IPS-15b (cell line): Measurements from ENCODE around the gene DNAH3.
"Not testable (repeated sequence)": the region's sequence is repeated elsewhere in the genome, so short reads cannot be mapped to it uniquely, and the experiment has no call there.

Source experiments
- H3K27me3 ChIP-seq: one replicate; pipeline ENCODE4 v1.6.1; 2013; ENCODE audit warnings: low read length; ENCODE audit not compliant: control insufficient read depth, insufficient read depth
- H3K36me3 ChIP-seq: one replicate; pipeline ENCODE4 v1.6.1; 2013; ENCODE audit warnings: low read length; ENCODE audit not compliant: control insufficient read depth, insufficient read depth
- H3K4me1 ChIP-seq: one replicate; pipeline ENCODE4 v1.6.1; 2013; ENCODE audit warnings: mild to moderate bottlenecking, low read length; ENCODE audit not compliant: control insufficient read depth, insufficient read depth
- H3K4me3 ChIP-seq: one replicate; pipeline ENCODE4 v1.5.1; 2013; ENCODE audit warnings: low read depth, low read length
- H3K9ac ChIP-seq: one replicate; pipeline ENCODE4 v1.6.1; 2013; ENCODE audit warnings: low read depth, mild to moderate bottlenecking, low read length
- H3K9me3 ChIP-seq: one replicate; pipeline ENCODE4 v1.6.1; 2013; ENCODE audit warnings: mild to moderate bottlenecking, low read length; ENCODE audit not compliant: control insufficient read depth, insufficient read depth

DNAH3 gene

DNA sequence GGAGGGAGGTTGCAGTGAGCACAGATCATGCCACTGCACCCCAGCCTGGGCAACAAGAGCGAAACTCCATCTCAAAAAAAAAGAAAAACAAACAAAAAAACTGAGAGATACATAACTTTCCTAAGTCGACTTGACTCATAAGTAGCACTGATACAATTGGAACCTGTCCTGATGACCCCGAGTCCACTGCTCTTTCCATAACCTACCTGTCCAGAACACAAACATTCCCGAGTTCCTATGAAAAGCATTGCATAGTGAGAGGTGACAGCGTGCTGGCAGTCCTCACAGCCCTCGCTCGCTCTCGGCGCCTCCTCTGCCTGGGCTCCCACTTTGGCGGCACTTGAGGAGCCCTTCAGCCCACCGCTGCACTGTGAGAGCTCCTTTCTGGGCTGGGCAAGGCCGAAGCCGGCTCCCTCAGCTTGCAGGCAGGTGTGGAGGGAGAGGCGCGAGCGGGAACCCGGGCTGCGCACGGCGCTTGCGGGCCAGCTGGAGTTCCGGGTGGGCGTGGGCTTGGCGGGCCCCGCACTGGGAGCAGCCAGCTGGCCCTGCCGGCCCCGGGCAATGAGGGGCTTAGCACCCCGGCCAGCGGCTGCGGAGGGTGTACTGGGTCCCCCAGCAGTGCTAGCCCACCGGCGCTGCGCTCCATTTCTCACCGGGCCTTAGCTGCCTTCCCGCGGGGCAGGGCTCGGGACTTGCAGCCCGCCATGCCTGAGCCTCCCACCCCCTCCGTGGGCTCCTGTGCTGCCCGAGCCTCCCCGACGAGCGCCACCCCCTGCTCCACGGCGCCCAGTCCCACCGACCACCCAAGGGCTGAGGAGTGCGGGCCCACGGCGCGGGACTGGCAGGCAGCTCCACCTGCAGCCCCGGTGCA lies 1.7 kb upstream of the DNAH3 start:
- H3K9me3 ChIP-seq, H3K9ac ChIP-seq, H3K27me3 ChIP-seq, H3K36me3 ChIP-seq, H3K4me1 ChIP-seq: not testable (repeated sequence)
- H3K4me3 ChIP-seq = peak overlapping the region; percentile 27

DNA sequence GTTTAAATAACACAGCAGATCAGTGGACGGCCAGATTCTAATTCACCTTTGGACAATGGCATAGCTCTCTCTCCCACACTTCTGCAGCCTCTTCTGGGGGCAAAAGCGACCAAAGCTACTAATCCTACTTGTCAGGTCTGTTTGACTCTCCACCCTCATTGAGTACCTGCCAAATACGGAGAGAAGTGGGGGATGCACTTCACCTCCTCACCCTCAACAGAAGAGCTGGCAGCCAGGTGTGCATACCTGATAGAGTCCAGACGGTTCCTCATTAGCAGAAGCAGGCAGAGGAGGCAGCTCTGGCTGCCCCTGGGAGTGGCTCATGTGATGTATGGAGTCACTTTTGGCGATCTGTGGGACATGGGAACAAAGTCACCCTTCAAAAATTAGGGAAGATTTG lies 4.9 kb downstream of the DNAH3 start:
- H3K9ac ChIP-seq = no peak overlapping the region
- no peak overlapping the region for H3K4me3 ChIP-seq
- H3K4me1 ChIP-seq = no peaks in the 10 kb centered on the region
- peaks cover 3% of the 10 kb centered on the region for H3K9me3 ChIP-seq
- no peaks in the 10 kb centered on the region for H3K27me3 ChIP-seq
- H3K36me3 ChIP-seq = no peaks in the 10 kb centered on the region

DNA sequence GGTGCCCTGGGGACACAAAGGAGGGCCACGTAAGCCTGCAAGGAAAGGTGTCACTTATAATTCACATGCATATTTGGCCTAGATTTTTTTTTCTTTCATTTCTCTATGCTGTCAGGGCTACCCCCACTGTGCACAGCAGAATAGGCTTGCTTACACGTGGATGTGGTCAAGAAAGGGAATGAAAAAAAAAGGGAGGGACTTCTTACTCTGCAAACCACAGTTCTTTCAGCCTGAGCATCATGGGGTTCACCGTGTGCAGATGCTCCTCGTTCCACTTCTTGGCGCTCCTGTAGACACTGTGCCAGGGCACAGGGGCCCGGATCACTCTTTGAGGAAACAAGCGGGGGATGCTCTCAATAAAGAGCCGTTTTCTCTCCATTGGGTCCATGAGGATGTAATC lies 16.6 kb downstream of the DNAH3 start:
- Histone ChIP-seq H3K27me3 (no peaks in the 10 kb centered on the region), H3K36me3 (no peaks in the 10 kb centered on the region), H3K9ac (no peak overlapping the region), H3K4me3 (no peak overlapping the region), H3K4me1 (peaks cover 3% of the 10 kb centered on the region), H3K9me3 (no peaks in the 10 kb centered on the region)

- no peaks in the 10 kb centered on the region for H3K9me3 ChIP-seq
- no peaks in the 10 kb centered on the region for H3K36me3 ChIP-seq
- no peaks in the 10 kb centered on the region for H3K27me3 ChIP-seq
- no peak overlapping the region for H3K9ac ChIP-seq
- H3K4me3 ChIP-seq = no peak overlapping the region
- peaks cover 11% of the 10 kb centered on the region for H3K4me1 ChIP-seq
Measured at GRCh38 chr16:21130811-21131210, 19.8 kb downstream of the DNAH3 start.

DNA sequence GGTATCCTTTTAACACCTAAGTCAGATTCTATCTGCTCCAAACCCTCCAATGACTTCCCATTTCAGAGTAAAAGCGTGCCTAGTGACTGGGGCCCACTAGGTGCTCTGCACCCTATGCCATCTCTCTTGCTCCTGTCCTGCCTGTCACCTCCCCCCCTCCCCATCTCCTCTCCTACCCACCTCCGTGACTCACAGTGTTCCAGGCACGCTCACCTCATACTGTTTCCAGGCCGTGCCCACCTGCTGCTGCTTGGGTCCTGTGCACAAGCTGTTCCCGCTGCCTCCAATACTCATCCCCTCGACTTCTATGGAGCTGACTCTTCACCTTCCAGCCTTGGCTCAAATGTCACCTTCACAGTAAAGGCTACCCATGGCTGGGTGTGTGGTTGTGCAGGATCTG lies 21.7 kb downstream of the DNAH3 start:
- Histone ChIP-seq H3K27me3 (no peaks in the 10 kb centered on the region), H3K4me1 (peaks cover 11% of the 10 kb centered on the region), H3K4me3 (no peak overlapping the region), H3K9ac (no peak overlapping the region), H3K9me3 (no peaks in the 10 kb centered on the region), H3K36me3 (no peaks in the 10 kb centered on the region)

- Histone ChIP-seq H3K9me3 (no peaks in the 10 kb centered on the region), H3K36me3 (no peaks in the 10 kb centered on the region), H3K4me1 (peaks cover 11% of the 10 kb centered on the region), H3K9ac (no peak overlapping the region), H3K4me3 (no peak overlapping the region), H3K27me3 (no peaks in the 10 kb centered on the region)
Measured at GRCh38 chr16:21126518-21126917, 24.1 kb downstream of the DNAH3 start.

DNA sequence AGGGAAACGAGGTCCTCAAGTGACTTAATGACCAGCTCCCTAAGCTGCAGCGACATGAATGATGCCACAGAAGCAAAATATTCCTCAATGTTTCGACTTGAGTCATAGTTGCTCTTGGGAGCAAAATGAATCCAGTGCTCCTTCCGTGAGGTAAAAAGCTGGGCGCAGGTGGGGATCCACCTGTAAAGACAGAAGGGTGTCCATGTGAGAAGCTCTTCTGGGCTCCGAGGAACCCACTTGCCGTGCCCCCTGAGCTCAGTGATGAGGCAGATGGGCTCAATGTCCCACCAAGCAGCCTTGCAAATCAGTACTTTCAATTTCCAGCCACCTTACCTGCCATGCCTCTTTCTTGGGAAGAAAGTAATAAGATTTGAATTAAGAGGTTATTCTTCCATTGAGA lies 25.5 kb downstream of the DNAH3 start:
- Histone ChIP-seq H3K4me3 (no peak overlapping the region), H3K9me3 (no peaks in the 10 kb centered on the region), H3K36me3 (no peaks in the 10 kb centered on the region), H3K9ac (no peak overlapping the region), H3K27me3 (no peaks in the 10 kb centered on the region), H3K4me1 (peaks cover 8% of the 10 kb centered on the region)

- Histone ChIP-seq H3K36me3 (no peaks in the 10 kb centered on the region), H3K9ac (no peak overlapping the region), H3K4me1 (peaks cover 5% of the 10 kb centered on the region), H3K27me3 (no peaks in the 10 kb centered on the region), H3K9me3 (no peaks in the 10 kb centered on the region), H3K4me3 (no peak overlapping the region)
Measured at GRCh38 chr16:21120976-21121520, 29.6 kb downstream of the DNAH3 start.

- Histone ChIP-seq H3K27me3 (no peaks in the 10 kb centered on the region), H3K4me3 (no peak overlapping the region), H3K36me3 (no peaks in the 10 kb centered on the region), H3K9me3 (no peaks in the 10 kb centered on the region), H3K4me1 (peaks cover 10% of the 10 kb centered on the region), H3K9ac (no peak overlapping the region)
Measured at GRCh38 chr16:21117567-21117966, 33.1 kb downstream of the DNAH3 start.

DNA sequence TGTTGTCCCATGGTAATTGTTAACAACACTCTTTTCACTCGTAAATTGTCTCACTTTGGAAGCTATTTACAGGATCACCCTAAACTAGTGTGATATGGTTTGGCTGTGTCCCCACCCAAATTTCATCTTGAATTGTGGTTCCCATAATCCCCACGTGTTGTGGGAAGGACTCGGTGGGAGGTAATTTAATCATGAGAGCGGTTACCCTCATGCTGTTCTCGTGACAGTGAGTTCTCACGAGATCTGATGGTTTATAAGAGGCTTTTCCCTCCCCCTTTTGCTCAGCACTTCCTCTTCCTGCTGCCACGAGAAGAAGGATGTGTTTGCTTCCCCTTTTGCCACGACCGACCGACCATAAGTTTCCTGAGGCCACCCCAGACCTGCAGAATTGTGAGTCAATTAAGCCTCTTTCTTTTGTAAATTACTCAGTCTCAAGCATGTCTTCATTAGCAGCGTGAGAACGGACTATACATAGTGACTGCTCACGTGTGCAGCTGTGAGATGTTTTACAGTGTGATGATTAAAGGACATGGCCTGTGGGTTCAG lies 34.4 kb downstream of the DNAH3 start:
- peaks cover 10% of the 10 kb centered on the region for H3K4me1 ChIP-seq
- H3K27me3 ChIP-seq = no peaks in the 10 kb centered on the region
- H3K9me3 ChIP-seq = no peaks in the 10 kb centered on the region
- H3K9ac ChIP-seq = peak overlapping the region; percentile 8
- H3K4me3 ChIP-seq = peak overlapping the region; percentile 19
- H3K36me3 ChIP-seq = no peaks in the 10 kb centered on the region

DNA sequence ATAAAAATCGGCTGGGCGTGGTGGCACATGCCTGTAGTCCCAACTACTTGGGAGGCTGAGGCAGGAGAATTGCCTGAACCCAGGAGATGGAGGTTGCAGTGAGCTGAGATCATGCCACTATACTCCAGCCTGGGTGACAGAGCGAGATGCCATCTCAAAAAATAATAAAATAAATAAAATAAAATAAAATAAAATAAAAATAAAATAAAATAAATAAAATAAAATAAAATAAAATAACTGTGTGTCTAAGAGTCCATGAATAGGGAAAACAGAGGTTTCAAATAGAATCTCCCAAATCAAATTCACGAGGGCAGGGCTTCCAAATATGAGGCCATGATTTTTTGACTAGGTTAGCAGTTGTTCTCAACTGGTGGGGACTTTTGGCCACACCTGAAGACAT lies 35.1 kb downstream of the DNAH3 start:
- not testable (repeated sequence) for H3K9ac ChIP-seq, H3K9me3 ChIP-seq, H3K4me3 ChIP-seq, H3K4me1 ChIP-seq, H3K36me3 ChIP-seq, H3K27me3 ChIP-seq
